Bone marrow (tissue), 2 donors: ENCODE data around the gene DNM3.

Experiments used
- DNase-seq, 2 donors: peaks; one replicate each; lab custom pipeline; 2025; lab: John Stamatoyannopoulos, UW

Gene DNM3

GRCh38 chr1:172238158-172238557, 396.9 kb downstream of the DNM3 start:
- no peak for DNase-seq

DNA sequence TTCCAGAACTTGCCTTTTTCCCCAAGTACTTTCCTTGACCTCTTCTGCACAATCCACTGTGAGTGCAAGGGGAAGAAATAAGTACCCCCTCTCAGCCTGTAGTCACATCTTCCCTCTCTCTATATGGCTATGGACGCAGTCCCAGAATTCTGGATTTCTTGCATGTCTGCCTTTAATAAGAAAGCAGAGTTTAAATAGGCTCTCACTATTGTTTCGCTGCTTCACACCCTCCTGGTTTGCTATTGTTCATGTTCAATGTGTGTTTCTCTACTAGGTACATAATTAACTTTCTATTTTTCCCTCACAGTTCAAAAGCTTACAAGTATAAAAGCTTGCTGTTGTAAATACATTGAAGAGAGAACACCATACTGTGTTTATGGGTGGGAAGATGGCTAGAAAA, 397.7 kb downstream of the DNM3 start:
- DNase-seq: no peak

GRCh38 chr1:172239901-172240300, 398.6 kb downstream of the DNM3 start:
- DNase-seq: no peak

GRCh38 chr1:172241540-172241939, 400.2 kb downstream of the DNM3 start:
- DNase-seq: no peak

DNA sequence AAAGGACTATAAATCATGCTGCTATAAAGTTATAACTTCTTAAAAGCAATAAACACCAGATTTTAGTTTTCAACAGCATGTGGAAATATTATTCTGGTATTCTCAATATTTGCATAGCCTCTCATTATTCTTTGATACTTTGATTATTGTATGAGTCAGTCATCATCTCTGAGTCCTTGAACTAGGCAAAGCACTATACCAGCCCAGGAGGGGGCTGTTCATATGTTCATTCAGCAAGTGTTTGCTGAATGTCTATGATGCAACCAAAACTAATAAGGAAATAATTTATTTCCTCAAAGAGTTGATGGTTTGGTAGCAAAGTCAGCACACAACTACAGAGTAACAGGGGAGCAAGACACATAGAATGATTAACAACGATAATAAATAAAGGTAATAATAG, 403.6 kb downstream of the DNM3 start:
- no peak for DNase-seq

- DNase-seq: no peak
These were observed 404.5 kb downstream of the DNM3 start for GRCh38 chr1:172245788-172246187.

GRCh38 chr1:172246521-172247390, 405.5 kb downstream of the DNM3 start:
- DNase-seq: no peak

- no peak for DNase-seq
These were observed 410.2 kb downstream of the DNM3 start for GRCh38 chr1:172251486-172251885.

- no peak for DNase-seq
These were observed 411.0 kb downstream of the DNM3 start for GRCh38 chr1:172252321-172252720.

DNA sequence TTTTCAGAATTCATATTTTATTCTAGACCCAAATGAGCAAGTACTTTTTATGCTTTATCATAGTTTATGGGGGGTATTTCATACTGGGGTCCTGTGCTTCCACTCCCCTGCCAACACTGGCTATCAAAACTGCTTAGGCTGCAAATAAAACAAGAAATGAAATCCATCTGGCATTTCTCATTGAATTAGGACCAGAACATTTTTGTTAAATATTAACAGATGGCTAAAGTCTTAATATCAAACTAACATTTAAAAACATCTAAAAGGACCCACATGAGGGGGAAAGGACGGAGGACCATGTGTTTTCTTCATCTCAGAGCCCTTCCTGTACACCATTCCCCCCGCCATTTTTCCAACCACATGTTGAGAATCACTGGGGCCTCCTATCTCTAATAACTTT, 411.7 kb downstream of the DNM3 start:
- no peak for DNase-seq

- peak in 1 of 2 donors; percentile 81 for DNase-seq
These were observed 413.4 kb downstream of the DNM3 start for GRCh38 chr1:172254521-172255222.

- no peak for DNase-seq
These were observed 413.9 kb downstream of the DNM3 start for GRCh38 chr1:172255223-172255560.

GRCh38 chr1:172265905-172266304, 424.6 kb downstream of the DNM3 start:
- no peak for DNase-seq

DNA sequence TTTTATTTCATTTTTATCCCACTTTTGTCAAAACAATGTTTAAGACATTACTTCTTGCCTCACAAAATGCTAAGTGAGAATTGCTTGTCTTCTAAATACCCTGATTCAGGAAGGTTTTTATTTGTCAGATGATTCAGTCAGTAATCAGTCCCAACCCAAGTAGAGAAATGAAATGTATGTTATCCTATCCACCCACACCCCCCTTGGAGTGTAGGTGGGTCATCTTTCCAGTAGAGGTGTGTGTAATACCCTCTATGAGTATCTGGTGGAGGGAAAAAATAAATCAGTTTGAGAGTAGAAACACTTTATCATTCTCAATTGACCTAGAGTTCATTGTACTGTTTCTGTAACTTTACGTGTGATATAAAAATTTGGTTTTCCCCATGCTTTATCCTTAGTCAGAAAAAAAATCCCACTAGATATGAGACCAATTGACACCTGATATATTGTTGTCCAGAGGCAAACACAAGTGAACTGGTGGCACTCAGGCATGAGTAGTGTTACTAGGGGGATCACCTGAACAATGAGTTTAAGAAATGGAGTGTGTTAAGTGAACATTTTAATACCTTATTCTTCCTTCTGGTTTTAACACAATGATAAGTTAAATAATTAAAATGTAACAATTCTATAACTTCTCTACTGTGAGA, 425.4 kb downstream of the DNM3 start:
- no peak for DNase-seq

- no peak for DNase-seq
These were observed 426.9 kb downstream of the DNM3 start for GRCh38 chr1:172268237-172268636.

- no peak for DNase-seq
These were observed 427.8 kb downstream of the DNM3 start for GRCh38 chr1:172269084-172269483.

- DNase-seq: no peak
These were observed 428.3 kb downstream of the DNM3 start for GRCh38 chr1:172269644-172270043.

- DNase-seq: peak in 1 of 2 donors; percentile 16
These were observed 429.3 kb downstream of the DNM3 start for GRCh38 chr1:172270605-172271004.

DNA sequence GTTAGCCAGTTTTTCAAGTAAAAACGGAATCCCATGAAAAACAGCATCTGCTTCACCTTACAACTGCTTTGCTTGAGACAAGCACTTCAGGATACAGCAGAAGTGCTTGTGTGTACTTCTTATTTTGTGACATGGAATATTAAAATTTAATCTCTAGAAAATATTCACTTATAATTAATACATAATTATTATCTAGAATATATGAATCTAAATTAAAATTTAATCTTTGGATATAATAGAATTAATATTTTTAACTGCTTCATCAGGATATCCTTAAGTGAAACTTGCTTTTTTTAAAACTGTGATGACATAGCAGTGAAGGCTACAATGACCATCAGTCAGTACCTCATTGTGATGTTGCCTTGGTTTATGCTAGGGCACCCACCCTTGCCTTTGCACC, 430.8 kb downstream of the DNM3 start:
- DNase-seq: no peak

DNA sequence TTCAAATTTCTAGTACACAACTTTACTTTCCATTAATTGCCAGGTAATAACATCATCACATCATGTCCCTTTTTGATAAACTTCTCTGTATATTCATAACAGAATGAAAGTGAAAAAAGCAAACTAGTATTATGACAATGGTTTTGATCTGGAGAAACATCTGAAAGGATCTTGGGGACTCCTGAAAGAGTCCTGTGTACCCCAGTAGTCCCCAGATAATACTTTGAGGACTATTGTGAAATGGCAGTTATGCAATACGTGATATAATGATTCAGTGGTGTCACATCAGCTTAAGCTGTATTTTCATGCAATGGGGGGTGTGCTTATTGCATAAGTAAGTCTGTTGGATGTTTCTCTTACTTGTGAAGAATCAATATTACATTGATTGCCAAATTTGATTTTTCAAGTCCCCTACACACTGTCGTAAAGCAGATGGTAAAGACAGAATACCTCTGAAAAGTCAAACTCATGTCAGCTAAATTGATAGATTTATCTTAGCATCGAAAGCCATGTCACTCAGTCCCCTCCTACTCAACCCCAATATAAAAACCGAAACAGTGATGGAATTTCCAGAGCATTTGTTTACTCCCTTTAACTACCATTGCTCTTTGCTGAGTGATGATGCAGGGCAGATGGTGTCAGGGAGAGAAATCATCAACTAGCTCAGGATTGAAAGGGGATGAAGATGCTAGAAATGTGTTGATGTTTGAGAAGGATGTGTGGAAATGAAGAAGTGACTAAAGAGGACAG, 432.5 kb downstream of the DNM3 start:
- DNase-seq: no peak

DNA sequence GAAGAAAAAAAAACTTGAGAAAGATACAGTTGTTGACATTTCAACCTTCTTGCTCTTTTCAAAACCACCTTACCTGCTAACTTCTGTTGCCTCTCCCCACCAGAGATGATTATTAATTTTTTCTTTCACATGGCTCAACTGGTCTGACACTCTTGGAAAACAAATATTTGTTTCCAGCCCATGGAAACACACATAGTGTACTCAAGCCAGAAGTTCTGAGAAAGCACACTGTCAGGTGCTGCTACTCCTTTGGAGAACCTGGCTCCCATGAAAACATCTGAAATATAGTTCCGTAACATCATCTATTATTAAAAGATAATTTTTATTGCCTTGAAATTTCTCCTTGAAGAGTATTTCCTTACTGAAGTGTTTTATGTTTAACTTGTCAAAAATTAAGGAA, 434.2 kb downstream of the DNM3 start:
- DNase-seq: no peak

GRCh38 chr1:172276120-172276818, 435.0 kb downstream of the DNM3 start:
- no peak for DNase-seq
